GM19438 (cell line): Measurements from ENCODE around the gene PAPOLA.

Source experiments
- ATAC-seq: cut with Tn5 transposase; IDR thresholded peaks from one replicate; pipeline ENCODE4 v1.9.1; 2021; ENCODE audit warnings: low read depth; ENCODE audit not compliant: unreplicated experiment

Gene PAPOLA

GRCh38 chr14:96584199-96584906 lies 82.2 kb downstream of the PAPOLA start:
- ATAC-seq: peak; percentile 73

GRCh38 chr14:96584907-96585671 lies 82.9 kb downstream of the PAPOLA start:
- no peak for ATAC-seq

- ATAC-seq: no peak
Observed at GRCh38 chr14:96585672-96586013, 83.5 kb downstream of the PAPOLA start.

- ATAC-seq: no peak
Observed at GRCh38 chr14:96586056-96586455, 83.9 kb downstream of the PAPOLA start.

GRCh38 chr14:96586921-96587822 lies 85.0 kb downstream of the PAPOLA start:
- ATAC-seq: no peak

- no peak for ATAC-seq
Observed at GRCh38 chr14:96587823-96588385, 85.7 kb downstream of the PAPOLA start.

GRCh38 chr14:96588410-96589257 lies 86.5 kb downstream of the PAPOLA start:
- no peak for ATAC-seq

- no peak for ATAC-seq
Observed at GRCh38 chr14:96589577-96589976, 87.4 kb downstream of the PAPOLA start.

GRCh38 chr14:96590190-96590864 lies 88.1 kb downstream of the PAPOLA start:
- ATAC-seq: no peak

GRCh38 chr14:96592591-96593386 lies 90.6 kb downstream of the PAPOLA start:
- ATAC-seq: peak; percentile 84

GRCh38 chr14:96594961-96595360 lies 92.8 kb downstream of the PAPOLA start:
- ATAC-seq: no peak

- ATAC-seq: no peak
Observed at GRCh38 chr14:96597680-96598079, 95.5 kb downstream of the PAPOLA start.

GRCh38 chr14:96598332-96598928 lies 96.2 kb downstream of the PAPOLA start:
- ATAC-seq: no peak

- no peak for ATAC-seq
Observed at GRCh38 chr14:96599076-96599475, 96.9 kb downstream of the PAPOLA start.

GRCh38 chr14:96602186-96602585 lies 100.0 kb downstream of the PAPOLA start:
- ATAC-seq: no peak

- ATAC-seq: no peak
Observed at GRCh38 chr14:96603350-96604255, 101.4 kb downstream of the PAPOLA start.

GRCh38 chr14:96614481-96614881 lies 112.3 kb downstream of the PAPOLA start:
- no peak for ATAC-seq
